H1 (cell line): ENCODE data around the gene FNDC11. TPM values are rescaled to one million over a fixed set of nuclear protein-coding genes. Genes with fewer than 3 reads are reported as not detected.

Experiments
- CTCF ChIA-PET: fragments of 300-600 bp; sonication (Branson Sonifier 250); formaldehyde crosslinking; loops from one replicate; lab custom pipeline; 2021; ENCODE audit not compliant: partially characterized antibody; lab: Charles Lee
- POLR2A ChIA-PET: fragments of 300-600 bp; sonication (Branson Sonifier 250); formaldehyde crosslinking; loops from one replicate; lab custom pipeline; 2021; ENCODE audit warnings: inconsistent platforms; ENCODE audit not compliant: partially characterized antibody; lab: Charles Lee
- DNase-seq, 2 experiments: peaks; one replicate each; pipeline versions ENCODE4 v3.0.0 to v3.0.0-alpha.2; 2010 to 2022; ENCODE audit warnings: low spot score in 2 of 2, low read depth in 1 of 2, mixed read lengths in 1 of 2
- FAIRE-seq: peaks from 2 replicates; lab custom pipeline; 2011; peaks lifted over from hg19 to GRCh38; lab: Jason Lieb, UNC
- H2AFZ ChIP-seq: 2 replicates; pipeline ENCODE4 v1.8.1; 2012; ENCODE audit warnings: low read length, inconsistent platforms
- H2AK5ac ChIP-seq: 2 replicates; pipeline ENCODE4 v1.6.1; 2013; ENCODE audit warnings: low read depth, low read length
- H2BK120ac ChIP-seq: replicated peaks from 2 replicates; pipeline ENCODE3; 2013; ENCODE audit warnings: low read depth, low read length, inconsistent platforms
- H2BK12ac ChIP-seq: 2 replicates; pipeline ENCODE4 v1.6.1; 2013; ENCODE audit warnings: low read depth, low read length
- H2BK15ac ChIP-seq: 2 replicates; pipeline ENCODE4 v1.6.1; 2013; ENCODE audit warnings: low read length
- H2BK20ac ChIP-seq: 2 replicates; pipeline ENCODE4 v1.6.1; 2013; ENCODE audit warnings: low read length
- H2BK5ac ChIP-seq: 2 replicates; pipeline ENCODE4 v1.6.1; 2013; ENCODE audit warnings: low read depth, low read length
- H3K14ac ChIP-seq: 2 replicates; pipeline ENCODE4 v1.6.1; 2013; ENCODE audit warnings: inconsistent platforms; ENCODE audit not compliant: insufficient read length
- H3K18ac ChIP-seq: 2 replicates; pipeline ENCODE4 v1.6.1; 2013; ENCODE audit warnings: low read length; ENCODE audit errors: extremely low read depth
- H3K23ac ChIP-seq: 2 replicates; pipeline ENCODE4 v1.6.1; 2013; ENCODE audit warnings: inconsistent platforms; ENCODE audit not compliant: insufficient read length
- H3K23me2 ChIP-seq: 2 replicates; pipeline ENCODE4 v1.6.1; 2013; ENCODE audit warnings: low read depth, low read length
- H3K27ac ChIP-seq: 2 replicates; pipeline ENCODE4 v1.6.1; 2011; ENCODE audit warnings: low read depth, low read length, inconsistent platforms
- H3K27me3 ChIP-seq, 4 experiments: replicated peaks in 1 of 4; 1 replicate in 1 of 4; 2 replicates in 3 of 4; pipeline versions ENCODE4 v1.6.1 to v1.8.1; 2011 to 2013; ENCODE audit warnings: low read length in 3 of 4, mild to moderate bottlenecking in 3 of 4, inconsistent platforms in 2 of 4, mixed read lengths in 2 of 4, moderate library complexity in 1 of 4; ENCODE audit not compliant: control insufficient read depth in 3 of 4, insufficient read depth in 3 of 4; ENCODE audit errors: extremely low read depth in 1 of 4
- H3K36me3 ChIP-seq, 4 experiments: 2 replicates each; pipeline versions ENCODE4 v1.6.1 to v1.8.1; 2011 to 2013; ENCODE audit warnings: mild to moderate bottlenecking in 4 of 4, low read length in 3 of 4, moderate library complexity in 2 of 4, control low read depth in 1 of 4, inconsistent platforms in 1 of 4; ENCODE audit not compliant: insufficient read depth in 4 of 4, control insufficient read depth in 2 of 4
- H3K4ac ChIP-seq: replicated peaks from 2 replicates; pipeline ENCODE3; 2013; ENCODE audit warnings: low read length, low read depth, mixed read lengths, inconsistent platforms; ENCODE audit not compliant: insufficient read length
- H3K4me1 ChIP-seq, 4 experiments: replicated peaks in 1 of 4; 1 replicate in 1 of 4; 2 replicates in 3 of 4; pipeline versions ENCODE4 v1.6.1 to v1.8.1; 2011 to 2013; ENCODE audit warnings: low read length in 3 of 4, inconsistent platforms in 2 of 4, mixed read lengths in 1 of 4; ENCODE audit not compliant: insufficient read depth in 4 of 4, control insufficient read depth in 3 of 4
- H3K4me2 ChIP-seq, 2 experiments: 2 replicates each; pipeline versions ENCODE4 v1.6.1 to v1.8.1; 2011 to 2013; ENCODE audit warnings: low read depth in 2 of 2, low read length in 2 of 2, control low read depth in 1 of 2, inconsistent platforms in 1 of 2, mild to moderate bottlenecking in 1 of 2; ENCODE audit not compliant: insufficient read depth in 1 of 2
- H3K4me3 ChIP-seq, 4 experiments: fragments of 200-600, 300-600 bp in 1 of 4; sonication (generic), shearing (Covaris generic), sonication (Bioruptor Twin) in 1 of 4; 2 replicates each; pipeline versions ENCODE4 v1.5.1 to v1.8.1; 2011 to 2016; ENCODE audit warnings: low read length in 4 of 4, low read depth in 3 of 4, control low read depth in 2 of 4, inconsistent platforms in 2 of 4, mild to moderate bottlenecking in 2 of 4, mixed read lengths in 1 of 4, moderate library complexity in 1 of 4; ENCODE audit not compliant: insufficient read depth in 2 of 4; ENCODE audit errors: extremely low read depth in 1 of 4
- H3K56ac ChIP-seq: replicated peaks from 2 replicates; pipeline ENCODE3; 2013; ENCODE audit warnings: low read depth, mild to moderate bottlenecking, mixed read lengths, low read length, inconsistent platforms; ENCODE audit not compliant: insufficient read length
- H3K79me1 ChIP-seq: 2 replicates; pipeline ENCODE4 v1.6.1; 2013; ENCODE audit warnings: low read depth, low read length, control low read depth
- H3K79me2 ChIP-seq, 2 experiments: 2 replicates each; pipeline versions ENCODE4 v1.6.1 to v1.8.1; 2012 to 2013; ENCODE audit warnings: low read length in 2 of 2, mild to moderate bottlenecking in 2 of 2, inconsistent platforms in 1 of 2; ENCODE audit not compliant: insufficient read depth in 2 of 2, control insufficient read depth in 1 of 2
- H3K9ac ChIP-seq, 4 experiments: replicated peaks in 1 of 4; 1 replicate in 1 of 4; 2 replicates in 3 of 4; pipeline versions ENCODE4 v1.6.1 to v1.8.1; 2011 to 2013; ENCODE audit warnings: low read depth in 3 of 4, low read length in 3 of 4, control low read depth in 2 of 4, mild to moderate bottlenecking in 2 of 4, moderate library complexity in 2 of 4, inconsistent platforms in 1 of 4; ENCODE audit errors: extremely low read depth in 1 of 4
- H3K9me3 ChIP-seq, 2 experiments: 2 replicates each; pipeline versions ENCODE4 v1.6.1 to v1.8.1; 2012 to 2013; ENCODE audit warnings: mild to moderate bottlenecking in 2 of 2, moderate library complexity in 2 of 2, control low read depth in 1 of 2, inconsistent platforms in 1 of 2, low read depth in 1 of 2, low read length in 1 of 2, mixed read lengths in 1 of 2; ENCODE audit not compliant: insufficient read depth in 2 of 2
- H4K20me1 ChIP-seq, 2 experiments: replicated peaks in 1 of 2; 2 replicates each; pipeline versions ENCODE3 to v1.8.1; 2011 to 2013; ENCODE audit warnings: inconsistent platforms in 2 of 2, low read length in 2 of 2, mild to moderate bottlenecking in 1 of 2; ENCODE audit not compliant: insufficient read depth in 2 of 2, control insufficient read depth in 1 of 2
- H4K5ac ChIP-seq: 2 replicates; pipeline ENCODE4 v1.6.1; 2013; ENCODE audit warnings: low read length, low read depth, mixed read lengths, inconsistent platforms; ENCODE audit not compliant: insufficient read length
- H4K8ac ChIP-seq: 2 replicates; pipeline ENCODE4 v1.8.0; 2013; ENCODE audit warnings: mild to moderate bottlenecking, moderate library complexity, low read length, inconsistent platforms; ENCODE audit not compliant: insufficient read depth; ENCODE audit errors: extremely low read depth
- H4K91ac ChIP-seq: replicated peaks from 2 replicates; pipeline ENCODE3; 2013; ENCODE audit warnings: low read length, mixed read lengths, inconsistent platforms; ENCODE audit not compliant: insufficient read length
- CTBP2 ChIP-seq: IDR thresholded peaks from 2 replicates; pipeline ENCODE4 v1.7.0; 2011; ENCODE audit warnings: borderline replicate concordance, mild to moderate bottlenecking, moderate library complexity, mixed read lengths, low read length; ENCODE audit not compliant: insufficient read depth, insufficient read length
- EGR1 ChIP-seq: IDR thresholded peaks from 2 replicates; pipeline ENCODE4 v1.6.1; 2011; ENCODE audit warnings: low read depth, low read length, borderline replicate concordance
- EP300 ChIP-seq, 2 experiments: IDR thresholded peaks; 1 replicate in 1 of 2; 2 replicates in 1 of 2; pipeline ENCODE4 v1.6.1; 2011 to 2012; ENCODE audit warnings: low read depth in 2 of 2, low read length in 2 of 2, mild to moderate bottlenecking in 2 of 2, borderline replicate concordance in 1 of 2, inconsistent platforms in 1 of 2, moderate library complexity in 1 of 2
- FOSL1 ChIP-seq: IDR thresholded peaks from 2 replicates; pipeline ENCODE4 v1.6.1; 2011; ENCODE audit warnings: mild to moderate bottlenecking, low read depth, low read length, moderate library complexity; ENCODE audit not compliant: insufficient read depth
- GTF2F1 ChIP-seq: IDR thresholded peaks from 2 replicates; pipeline ENCODE4 v1.6.1; 2012; ENCODE audit warnings: low read depth, low read length, improper control_type of control experiment, borderline replicate concordance
- JUND ChIP-seq: IDR thresholded peaks from 2 replicates; pipeline ENCODE4 v1.6.1; 2011; ENCODE audit warnings: mild to moderate bottlenecking, improper control_type of control experiment, low read length
- KDM1A ChIP-seq: fragments of 200-600, 300-600 bp; sonication (generic); IDR thresholded peaks from 2 replicates; pipeline ENCODE4 v1.7.1; 2016; ENCODE audit warnings: mild to moderate bottlenecking, low read length, borderline replicate concordance
- SP2 ChIP-seq: IDR thresholded peaks from 2 replicates; pipeline ENCODE4 v1.6.1; 2012; ENCODE audit warnings: mild to moderate bottlenecking, low read length, inconsistent platforms
- WGBS, 2 experiments: shearing (Covaris generic) in 1 of 2; methylation state at CpG; one replicate each; pipeline versions ENCODE4 v1.1.6 to v1.1.7; 2013 to 2015; ENCODE audit warnings: low lambda C conversion rate in 2 of 2, mixed read lengths in 2 of 2, inconsistent platforms in 1 of 2, low coverage in 1 of 2, missing lambda C conversion rate in 1 of 2; ENCODE audit not compliant: insufficient replicate concordance in 2 of 2, insufficient coverage in 1 of 2, insufficient read length in 1 of 2; ENCODE audit errors: extremely low coverage in 1 of 2, missing lambda C conversion rate in 1 of 2; 5-methylcytosine and 5-hydroxymethylcytosine counted together
- polyA plus RNA-seq, 7 experiments: library from polyadenylated mRNA; depleted of rRNA in 3 of 7; stranded (reverse) in 5 of 7; unstranded in 2 of 7; fragments of >200 nt in 5 of 7; fragments of 200-250 nt in 2 of 7; gene quantifications; 1 replicate in 5 of 7; 2 replicates in 1 of 7; 4 replicates in 1 of 7; pipeline versions ENCODE4 v1.2.1 to v1.2.3, GENCODE V29; 2011 to 2013; ENCODE audit warnings: missing spikeins in 2 of 7, mixed read lengths in 2 of 7
- total RNA-seq: library from RNA; stranded (reverse); fragmentation: NEBNext Ultra II Directional; extraction: Animal tissue kit (Norgen Biotek cat#: 25700); gene quantifications from 2 replicates; pipeline ENCODE4 v1.2.1, GENCODE V29; 2021
- TF ChIP-seq, protein P1 (sequence below): IDR thresholded peaks from 2 replicates; pipeline ENCODE4 v1.6.1; 2012; ENCODE audit warnings: inconsistent platforms
- TF ChIP-seq, protein P2 (sequence below): IDR thresholded peaks from 2 replicates; pipeline ENCODE4 v1.6.1; 2011; ENCODE audit warnings: low read length, improper control_type of control experiment

Gene FNDC11
- total and polyA plus RNA-seq, 2 of the 8 experiments (the other 6 are each of a cell fraction or from before 2014, with no cell fraction given) = 2.6 to 8.8 TPM

DNA sequence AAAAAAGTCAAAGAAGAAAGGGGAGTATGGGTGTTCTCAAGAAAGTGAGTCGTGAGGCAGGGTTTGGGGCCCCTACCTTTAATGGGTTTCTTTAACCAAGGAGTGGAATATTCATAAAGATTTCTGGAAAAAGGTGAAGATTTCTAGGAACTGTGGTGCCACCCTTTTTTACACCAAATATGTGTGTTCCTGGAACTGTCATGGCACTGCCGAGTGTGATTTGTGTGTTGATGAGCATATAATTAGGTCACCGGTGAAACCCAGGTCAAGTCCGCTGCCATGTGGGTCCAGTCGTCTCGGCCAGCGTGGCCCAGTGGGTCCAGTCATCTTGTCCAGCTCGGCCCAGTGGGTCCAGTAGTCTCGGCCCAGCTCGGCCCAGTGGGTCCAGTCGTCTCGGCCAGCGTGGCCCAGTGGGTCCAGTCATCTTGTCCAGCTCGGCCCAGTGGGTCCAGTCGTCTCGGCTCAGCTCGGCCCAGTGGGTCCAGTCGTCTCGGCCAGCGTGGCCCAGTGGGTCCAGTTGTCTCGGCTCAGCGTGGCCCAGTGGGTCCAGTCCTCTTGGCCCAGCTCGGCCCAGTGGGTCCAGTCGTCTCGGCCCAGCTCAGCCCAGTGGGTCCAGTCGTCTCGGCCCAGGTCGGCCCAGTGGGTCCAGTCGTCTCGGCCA, 46.7 kb upstream of the FNDC11 start:
- no peak overlapping the region for H4K91ac ChIP-seq
- H3K14ac ChIP-seq = no peak overlapping the region
- no peak overlapping the region for H3K4me3 ChIP-seq
- CTCF ChIA-PET = interaction anchor here (0.7 to 1.2 kb wide), 3 partner anchors 10 to 344 kb away, joined by 3 to 10 read pairs (median 3); no protein-coding TSS in a partner anchor
- peaks cover 0 to 6% of the 10 kb centered on the region in 2 experiments; a peak in 2 of 4 replicates for H3K9me3 ChIP-seq
- peaks cover 0 to 7% (median 5%) of the 10 kb centered on the region in 4 experiments; a peak in 6 of 7 replicates for H3K4me1 ChIP-seq
- no peak overlapping the region for H2BK12ac ChIP-seq
- no peak for FAIRE-seq
- H3K18ac ChIP-seq = no peak overlapping the region
- no peak overlapping the region for H3K23ac ChIP-seq
- H2AK5ac ChIP-seq = no peak overlapping the region
- H3K56ac ChIP-seq = no peak overlapping the region
- H2BK15ac ChIP-seq = no peak overlapping the region
- no peak for TF ChIP-seq CTBP2
- TF ChIP-seq KDM1A = no peak
- TF ChIP-seq, protein P1, sequence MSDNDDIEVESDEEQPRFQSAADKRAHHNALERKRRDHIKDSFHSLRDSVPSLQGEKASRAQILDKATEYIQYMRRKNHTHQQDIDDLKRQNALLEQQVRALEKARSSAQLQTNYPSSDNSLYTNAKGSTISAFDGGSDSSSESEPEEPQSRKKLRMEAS = no peak
- no peak for TF ChIP-seq GTF2F1
- no peak for TF ChIP-seq EGR1
- no peak for TF ChIP-seq SP2
- TF ChIP-seq, protein P2, sequence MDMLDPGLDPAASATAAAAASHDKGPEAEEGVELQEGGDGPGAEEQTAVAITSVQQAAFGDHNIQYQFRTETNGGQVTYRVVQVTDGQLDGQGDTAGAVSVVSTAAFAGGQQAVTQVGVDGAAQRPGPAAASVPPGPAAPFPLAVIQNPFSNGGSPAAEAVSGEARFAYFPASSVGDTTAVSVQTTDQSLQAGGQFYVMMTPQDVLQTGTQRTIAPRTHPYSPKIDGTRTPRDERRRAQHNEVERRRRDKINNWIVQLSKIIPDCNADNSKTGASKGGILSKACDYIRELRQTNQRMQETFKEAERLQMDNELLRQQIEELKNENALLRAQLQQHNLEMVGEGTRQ = no peak
- TF ChIP-seq JUND = no peak
- TF ChIP-seq FOSL1 = no peak
- no peak for TF ChIP-seq EP300 (IDR thresholded peaks at IDR 0.05; ENCODE audit: borderline replicate concordance in 1 of 2, low read depth in 2 of 2, low read length in 2 of 2)
- H2AFZ ChIP-seq = no peak overlapping the region
- no peak overlapping the region for H4K5ac ChIP-seq
- no peak overlapping the region for H3K4me2 ChIP-seq
- no peak for DNase-seq
- POLR2A ChIA-PET = interaction anchor here (1.2 kb wide), 1 partner anchor 14 kb away, joined by 5 read pairs; the partner anchor contains the start of gene PPDPF
- H4K20me1 ChIP-seq = no peaks in the 10 kb centered on the region
- H3K27ac ChIP-seq = no peak overlapping the region
- H3K79me1 ChIP-seq = no peaks in the 10 kb centered on the region
- H4K8ac ChIP-seq = no peak overlapping the region
- H2BK120ac ChIP-seq = no peak overlapping the region
- no peak overlapping the region for H3K4ac ChIP-seq
- H3K27me3 ChIP-seq = no peaks in the 10 kb centered on the region
- 93% methylated on average over 30 of the region's 30 CpGs; no CpG with 5 or more reads in 1 of the 2 experiments for WGBS, 2 experiments
- no peaks in the 10 kb centered on the region for H3K79me2 ChIP-seq
- H3K23me2 ChIP-seq = no peaks in the 10 kb centered on the region
- no peak overlapping the region for H2BK5ac ChIP-seq
- no peaks in the 10 kb centered on the region for H3K36me3 ChIP-seq
- no peak overlapping the region for H2BK20ac ChIP-seq
- H3K9ac ChIP-seq = no peak overlapping the region
